ENCODE data around the gene MPND. TPM values are rescaled to one million over a fixed set of nuclear protein-coding genes. Genes with fewer than 3 reads are reported as not detected.

Gene MPND
- total RNA-seq, 2 experiments from 2014 or later = 7.2 to 19.1 TPM

- DNase-seq (ENCODE audit: low spot score) = no peak
- H3K4me2 ChIP-seq (ENCODE audit: low read length) = peak within 1 kb of the TSS; percentile 9; the same call in 1 of the 2 replicates
- BruUV-seq (replicated peaks) = no TSS peak
- H3K4me1 ChIP-seq (ENCODE audit: insufficient read depth, low read length, poor library complexity, severe bottlenecking) = peaks cover 13% of the 10 kb centered on the region
- no peaks in the 10 kb centered on the region for H3K9me2 ChIP-seq (ENCODE audit: insufficient read depth, low read length)
- H3K9me3 ChIP-seq (ENCODE audit: low read length) = no peaks in the 10 kb centered on the region
- H3K27ac ChIP-seq (ENCODE audit: low read depth, low read length, poor library complexity, severe bottlenecking) = no peak within 1 kb of the TSS
- TF ChIP-seq CTCF (conservative IDR thresholded peaks at IDR 0.05; ENCODE audit: low read length) = no peak
- TF ChIP-seq EZH2phosphoT487 (IDR thresholded peaks at IDR 0.05; ENCODE audit: borderline replicate concordance, low read depth, low read length) = no peak
- no peak within 1 kb of the TSS for H3K4me3 ChIP-seq (ENCODE audit: low read depth, low read length, poor library complexity, severe bottlenecking)
- H2AFZ ChIP-seq (ENCODE audit: low read length) = peak within 1 kb of the TSS; percentile 52; the same call in 1 of the 2 replicates
- POLR2A ChIA-PET = interaction anchor here (0.6 kb wide), 2 partner anchors 13 to 169 kb away, joined by 3 read pairs; no protein-coding TSS in a partner anchor
- CTCF ChIA-PET (ENCODE audit: unreplicated experiment) = no interaction called here
- intact Hi-C loops (cut with micrococcal nuclease; ENCODE audit: unreplicated experiment) = no loop called here
- H4K20me1 ChIP-seq (ENCODE audit: insufficient read depth, low read length) = no peaks in the 10 kb centered on the region
- H3K79me2 ChIP-seq (ENCODE audit: insufficient read depth, low read depth, low read length) = no peaks in the 10 kb centered on the region
- no peaks in the 10 kb centered on the region for H3K36me3 ChIP-seq (ENCODE audit: insufficient read depth, low read length)
Measured at GRCh38 chr19:4302243-4302640, 41.1 kb upstream of the MPND start, which contains the start of gene TMIGD2. Gene TMIGD2, minus strand, starts transcription at chr19:4302389. Its CDS starts 4 bp downstream, at chr19:4302385.

- Histone ChIP-seq H3K27ac (ENCODE audit: low read depth, low read length, poor library complexity, severe bottlenecking) (no peak overlapping the region), H3K9me3 (ENCODE audit: low read length) (no peaks in the 10 kb centered on the region), H4K20me1 (ENCODE audit: insufficient read depth, low read length) (no peaks in the 10 kb centered on the region), H3K4me2 (ENCODE audit: low read length) (peak overlapping the region; percentile 57), H3K9me2 (ENCODE audit: insufficient read depth, low read length) (no peaks in the 10 kb centered on the region), H3K4me3 (ENCODE audit: low read depth, low read length, poor library complexity, severe bottlenecking) (peak overlapping the region; percentile 70), H2AFZ (ENCODE audit: low read length) (peak overlapping the region; percentile 68), H3K79me2 (ENCODE audit: insufficient read depth, low read depth, low read length) (no peaks in the 10 kb centered on the region), H3K36me3 (ENCODE audit: insufficient read depth, low read length) (0 out of 2 replicates have a peak, but pooled peaks cover 4% of the 10 kb centered on the region), H3K4me1 (ENCODE audit: insufficient read depth, low read length, poor library complexity, severe bottlenecking) (peaks cover 13% of the 10 kb centered on the region)
- no peak for DNase-seq (ENCODE audit: low spot score)
- TF ChIP-seq CTCF (conservative IDR thresholded peaks at IDR 0.05; ENCODE audit: low read length) = no peak
- no peak for TF ChIP-seq EZH2phosphoT487 (IDR thresholded peaks at IDR 0.05; ENCODE audit: borderline replicate concordance, low read depth, low read length)
- ChIA-PET CTCF (ENCODE audit: unreplicated experiment) (interaction anchor here (0.6 kb wide), 1 partner anchor 96 kb away, joined by 4 read pairs; no protein-coding TSS in a partner anchor), POLR2A (interaction anchor here (0.6 kb wide), 1 partner anchor 663 kb away, joined by 3 read pairs; no protein-coding TSS in a partner anchor)
- intact Hi-C loops (cut with micrococcal nuclease; ENCODE audit: unreplicated experiment) = no loop called here
- no TSS peak for BruUV-seq (replicated peaks)
Measured at GRCh38 chr19:4303819-4304537, 39.4 kb upstream of the MPND start.

All from OCI-LY7 (cell line).